ENCODE measurements around the gene ACE2. TPM values are rescaled to one million over a fixed set of nuclear protein-coding genes. Genes with fewer than 3 reads are reported as not detected.

ACE2 gene
- total and polyA plus RNA-seq, 9 of the 15 experiments (the other 6 are each of a cell fraction or from before 2014, with no cell fraction given), result 0.03 to 0.09 (median 0.07) TPM; not detected in 6

DNA sequence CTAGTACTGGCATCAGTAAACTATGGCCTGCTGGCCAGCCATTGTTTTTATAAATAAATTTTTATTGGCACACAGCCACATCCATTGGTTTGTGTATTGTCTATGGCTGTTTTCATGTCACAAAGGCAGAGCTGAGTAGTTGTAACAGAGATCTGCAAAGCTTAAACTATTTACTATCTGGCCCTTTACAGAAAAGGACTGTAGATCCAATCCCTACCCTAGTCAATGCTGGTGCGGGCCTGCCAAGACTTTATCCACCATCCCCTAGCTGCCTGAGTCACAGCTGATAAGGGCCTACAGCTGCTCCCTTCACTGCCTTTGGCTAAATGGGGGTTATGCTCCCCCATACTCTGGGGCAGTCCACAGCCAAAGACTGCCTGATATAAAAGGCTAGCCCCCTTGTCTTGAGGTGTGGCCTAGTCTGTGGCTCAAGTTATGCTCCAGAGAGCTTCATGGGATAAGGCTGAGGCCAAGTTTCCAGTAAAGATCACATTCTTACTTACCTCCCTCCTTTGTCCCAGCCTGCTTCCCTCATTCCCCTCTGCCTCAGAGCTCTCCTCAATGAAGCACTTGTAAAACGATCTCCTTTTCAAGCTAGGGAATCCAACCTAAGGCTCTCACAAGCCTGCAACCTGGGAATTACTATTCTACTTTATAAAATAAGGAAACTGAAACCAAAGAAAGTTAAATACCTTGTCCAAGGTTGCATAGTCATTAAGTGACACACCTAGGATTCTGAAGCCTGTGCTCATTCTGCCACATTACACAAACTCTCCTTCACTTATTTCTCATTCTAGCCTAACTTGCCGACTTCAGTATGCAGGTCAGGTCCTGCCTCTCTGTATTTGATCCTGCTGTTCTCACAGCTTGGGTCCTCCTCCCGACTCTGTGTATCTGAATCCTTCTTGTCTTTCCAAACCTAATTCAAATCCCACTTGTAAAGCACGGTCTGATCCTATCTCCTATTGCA is 20.7 kb downstream of the ACE2 start (continued):
- TF ChIP-seq, protein P1, sequence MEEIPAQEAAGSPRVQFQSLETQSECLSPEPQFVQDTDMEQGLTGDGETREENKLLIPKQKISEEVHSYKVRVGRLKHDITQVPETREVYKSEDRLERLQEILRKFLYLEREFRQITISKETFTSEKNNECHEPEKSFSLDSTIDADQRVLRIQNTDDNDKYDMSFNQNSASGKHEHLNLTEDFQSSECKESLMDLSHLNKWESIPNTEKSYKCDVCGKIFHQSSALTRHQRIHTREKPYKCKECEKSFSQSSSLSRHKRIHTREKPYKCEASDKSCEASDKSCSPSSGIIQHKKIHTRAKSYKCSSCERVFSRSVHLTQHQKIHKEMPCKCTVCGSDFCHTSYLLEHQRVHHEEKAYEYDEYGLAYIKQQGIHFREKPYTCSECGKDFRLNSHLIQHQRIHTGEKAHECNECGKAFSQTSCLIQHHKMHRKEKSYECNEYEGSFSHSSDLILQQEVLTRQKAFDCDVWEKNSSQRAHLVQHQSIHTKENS (CRISPR knock-in tag; IDR thresholded peaks at IDR 0.05), result no peak
- no peak for TF ChIP-seq PCBP1 (IDR thresholded peaks at IDR 0.05; ENCODE audit: low read depth, low read length, poor library complexity, severe bottlenecking)
- TF ChIP-seq NONO (IDR thresholded peaks at IDR 0.05; ENCODE audit: low read depth in 2 of 2, low read length in 1 of 2), result peak in 1 of 2 experiments; percentile 18; a peak in 1 of 4 replicates
- no peak for TF ChIP-seq BACH1 (tag; IDR thresholded peaks at IDR 0.05)
- TF ChIP-seq SMARCB1 (IDR thresholded peaks at IDR 0.05; ENCODE audit: insufficient read length, low read depth), result no peak
- no peak for TF ChIP-seq NFRKB (IDR thresholded peaks at IDR 0.05; ENCODE audit: low read depth)
- TF ChIP-seq, protein P2, sequence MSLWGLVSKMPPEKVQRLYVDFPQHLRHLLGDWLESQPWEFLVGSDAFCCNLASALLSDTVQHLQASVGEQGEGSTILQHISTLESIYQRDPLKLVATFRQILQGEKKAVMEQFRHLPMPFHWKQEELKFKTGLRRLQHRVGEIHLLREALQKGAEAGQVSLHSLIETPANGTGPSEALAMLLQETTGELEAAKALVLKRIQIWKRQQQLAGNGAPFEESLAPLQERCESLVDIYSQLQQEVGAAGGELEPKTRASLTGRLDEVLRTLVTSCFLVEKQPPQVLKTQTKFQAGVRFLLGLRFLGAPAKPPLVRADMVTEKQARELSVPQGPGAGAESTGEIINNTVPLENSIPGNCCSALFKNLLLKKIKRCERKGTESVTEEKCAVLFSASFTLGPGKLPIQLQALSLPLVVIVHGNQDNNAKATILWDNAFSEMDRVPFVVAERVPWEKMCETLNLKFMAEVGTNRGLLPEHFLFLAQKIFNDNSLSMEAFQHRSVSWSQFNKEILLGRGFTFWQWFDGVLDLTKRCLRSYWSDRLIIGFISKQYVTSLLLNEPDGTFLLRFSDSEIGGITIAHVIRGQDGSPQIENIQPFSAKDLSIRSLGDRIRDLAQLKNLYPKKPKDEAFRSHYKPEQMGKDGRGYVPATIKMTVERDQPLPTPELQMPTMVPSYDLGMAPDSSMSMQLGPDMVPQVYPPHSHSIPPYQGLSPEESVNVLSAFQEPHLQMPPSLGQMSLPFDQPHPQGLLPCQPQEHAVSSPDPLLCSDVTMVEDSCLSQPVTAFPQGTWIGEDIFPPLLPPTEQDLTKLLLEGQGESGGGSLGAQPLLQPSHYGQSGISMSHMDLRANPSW (CRISPR knock-in tag; IDR thresholded peaks at IDR 0.05), result no peak
- TF ChIP-seq, protein P3, sequence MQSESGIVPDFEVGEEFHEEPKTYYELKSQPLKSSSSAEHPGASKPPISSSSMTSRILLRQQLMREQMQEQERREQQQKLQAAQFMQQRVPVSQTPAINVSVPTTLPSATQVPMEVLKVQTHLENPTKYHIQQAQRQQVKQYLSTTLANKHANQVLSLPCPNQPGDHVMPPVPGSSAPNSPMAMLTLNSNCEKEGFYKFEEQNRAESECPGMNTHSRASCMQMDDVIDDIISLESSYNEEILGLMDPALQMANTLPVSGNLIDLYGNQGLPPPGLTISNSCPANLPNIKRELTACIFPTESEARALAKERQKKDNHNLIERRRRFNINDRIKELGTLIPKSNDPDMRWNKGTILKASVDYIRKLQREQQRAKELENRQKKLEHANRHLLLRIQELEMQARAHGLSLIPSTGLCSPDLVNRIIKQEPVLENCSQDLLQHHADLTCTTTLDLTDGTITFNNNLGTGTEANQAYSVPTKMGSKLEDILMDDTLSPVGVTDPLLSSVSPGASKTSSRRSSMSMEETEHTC (IDR thresholded peaks at IDR 0.05), result no peak
- no peak for TF ChIP-seq FIP1L1 (IDR thresholded peaks at IDR 0.05; ENCODE audit: low read depth, low read length, poor library complexity, severe bottlenecking)
- no peak for TF ChIP-seq NR2C1 (IDR thresholded peaks at IDR 0.05)
- TF ChIP-seq NR2C1 (tag; IDR thresholded peaks at IDR 0.05), result no peak
- no peak for TF ChIP-seq ZKSCAN3 (CRISPR knock-in tag; IDR thresholded peaks at IDR 0.05)
- no peak for TF ChIP-seq ZNF699 (CRISPR knock-in tag; IDR thresholded peaks at IDR 0.05; ENCODE audit: insufficient replicate concordance)
- TF ChIP-seq, protein P4, sequence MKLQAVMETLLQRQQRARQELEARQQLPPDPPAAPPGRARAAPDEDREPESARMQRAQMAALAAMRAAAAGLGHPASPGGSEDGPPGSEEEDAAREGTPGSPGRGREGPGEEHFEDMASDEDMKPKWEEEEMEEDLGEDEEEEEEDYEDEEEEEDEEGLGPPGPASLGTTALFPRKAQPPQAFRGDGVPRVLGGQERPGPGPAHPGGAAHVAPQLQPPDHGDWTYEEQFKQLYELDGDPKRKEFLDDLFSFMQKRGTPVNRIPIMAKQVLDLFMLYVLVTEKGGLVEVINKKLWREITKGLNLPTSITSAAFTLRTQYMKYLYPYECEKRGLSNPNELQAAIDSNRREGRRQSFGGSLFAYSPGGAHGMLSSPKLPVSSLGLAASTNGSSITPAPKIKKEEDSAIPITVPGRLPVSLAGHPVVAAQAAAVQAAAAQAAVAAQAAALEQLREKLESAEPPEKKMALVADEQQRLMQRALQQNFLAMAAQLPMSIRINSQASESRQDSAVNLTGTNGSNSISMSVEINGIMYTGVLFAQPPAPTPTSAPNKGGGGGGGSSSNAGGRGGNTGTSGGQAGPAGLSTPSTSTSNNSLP (IDR thresholded peaks at IDR 0.05; ENCODE audit: borderline replicate concordance, low read depth, low read length), result 0 out of 2 replicates have a peak, but pooled peaks have one; percentile 28
- TF ChIP-seq NELFE (IDR thresholded peaks at IDR 0.05; ENCODE audit: insufficient read depth, insufficient read length), result no peak
- TF ChIP-seq ZNF12 (CRISPR knock-in tag; IDR thresholded peaks at IDR 0.05), result no peak
